ENCODE measurements around the gene PRR3. TPM values are rescaled to one million over a fixed set of nuclear protein-coding genes. Genes with fewer than 3 reads are reported as not detected.

Gene PRR3
- total and polyA plus RNA-seq, 2 of the 4 experiments (the other 2 are of a cell fraction) = 7.2 to 17.3 TPM

DNA sequence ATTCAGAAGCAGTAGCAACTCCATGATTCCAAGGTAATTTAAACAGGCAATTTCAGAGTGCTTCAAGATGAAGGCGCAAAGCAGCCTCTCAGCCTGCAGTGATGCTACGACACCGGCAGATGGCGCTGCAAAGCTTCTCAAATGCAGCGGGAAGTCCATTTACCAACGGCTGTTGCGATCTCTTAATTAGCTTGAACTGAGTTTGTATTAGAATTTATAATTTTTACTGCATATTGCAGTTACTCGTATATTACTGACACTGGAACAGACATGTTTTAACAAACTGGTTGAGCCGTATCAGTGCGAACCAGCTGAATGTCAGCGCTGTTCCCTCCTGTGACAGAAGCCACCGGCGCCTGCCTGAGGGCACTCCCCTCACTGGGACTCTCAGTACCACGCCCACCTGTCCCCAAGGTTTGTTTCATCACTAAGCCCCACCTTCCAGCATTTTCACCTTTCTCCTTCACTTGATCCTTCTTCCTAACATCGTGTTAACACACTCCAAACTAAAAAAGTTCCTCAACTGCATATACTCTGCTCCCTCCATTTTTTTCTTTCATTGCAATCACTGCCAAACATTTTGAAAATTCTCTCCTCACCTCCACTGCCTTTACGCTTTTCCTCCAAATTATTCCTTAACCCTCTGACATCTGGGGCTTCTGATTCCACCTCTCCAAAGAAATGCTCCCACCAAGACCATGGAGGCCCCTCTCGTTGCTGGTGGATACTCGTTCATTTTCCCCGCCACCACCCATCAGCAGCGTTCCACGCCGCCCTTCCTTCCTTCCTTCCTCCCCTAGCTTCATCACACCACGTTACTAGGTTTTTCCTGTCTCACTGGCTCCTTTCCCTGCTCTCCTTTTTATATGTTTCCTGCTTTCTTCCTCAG lies 15.3 kb upstream of the PRR3 start:
- POLR2A ChIA-PET (ENCODE audit: unreplicated experiment) = interaction anchor here (0.7 kb wide), 1 partner anchor 66 kb away, joined by 4 read pairs; no protein-coding TSS in a partner anchor
- peak; percentile 85 for ATAC-seq (ENCODE audit: low read depth)
- TF ChIP-seq BHLHE40 (IDR thresholded peaks at IDR 0.05; ENCODE audit: low read depth, low read length) (no peak), USF2 (IDR thresholded peaks at IDR 0.05; ENCODE audit: low read depth, low read length) (no peak), RFX5 (IDR thresholded peaks at IDR 0.05; ENCODE audit: low read depth, low read length) (no peak), MAFK (IDR thresholded peaks at IDR 0.05; ENCODE audit: low read depth, low read length) (no peak), RCOR1 (IDR thresholded peaks at IDR 0.05; ENCODE audit: insufficient replicate concordance, low read length) (no peak), CTCF (conservative IDR thresholded peaks at IDR 0.05; ENCODE audit: low read depth, low read length) (peak; percentile 91), SMC3 (IDR thresholded peaks at IDR 0.05; ENCODE audit: low read depth, low read length) (peak; percentile 71), NFE2L2 (IDR thresholded peaks at IDR 0.05; ENCODE audit: low read depth, low read length) (no peak), MXI1 (IDR thresholded peaks at IDR 0.05; ENCODE audit: borderline replicate concordance, low read depth, low read length) (no peak), POLR2A (IDR thresholded peaks at IDR 0.05; ENCODE audit: low read depth, low read length) (no peak), CEBPB (IDR thresholded peaks at IDR 0.05; ENCODE audit: low read depth, low read length) (no peak), MAZ (IDR thresholded peaks at IDR 0.05; ENCODE audit: borderline replicate concordance, low read depth, low read length) (no peak), RAD21 (IDR thresholded peaks at IDR 0.05; ENCODE audit: low read length) (peak; percentile 69)
- TF ChIP-seq, protein P1, sequence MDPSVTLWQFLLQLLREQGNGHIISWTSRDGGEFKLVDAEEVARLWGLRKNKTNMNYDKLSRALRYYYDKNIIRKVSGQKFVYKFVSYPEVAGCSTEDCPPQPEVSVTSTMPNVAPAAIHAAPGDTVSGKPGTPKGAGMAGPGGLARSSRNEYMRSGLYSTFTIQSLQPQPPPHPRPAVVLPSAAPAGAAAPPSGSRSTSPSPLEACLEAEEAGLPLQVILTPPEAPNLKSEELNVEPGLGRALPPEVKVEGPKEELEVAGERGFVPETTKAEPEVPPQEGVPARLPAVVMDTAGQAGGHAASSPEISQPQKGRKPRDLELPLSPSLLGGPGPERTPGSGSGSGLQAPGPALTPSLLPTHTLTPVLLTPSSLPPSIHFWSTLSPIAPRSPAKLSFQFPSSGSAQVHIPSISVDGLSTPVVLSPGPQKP (IDR thresholded peaks at IDR 0.05; ENCODE audit: borderline replicate concordance, low read depth, low read length) = no peak

More for the DNA sequence above, 15.3 kb upstream of the PRR3 start:
- no peaks in the 10 kb centered on the region for H3K9me1 ChIP-seq (ENCODE audit: insufficient read depth, low read length)
- CTCF ChIA-PET = interaction anchor here (0.5 to 1.8 kb wide), 24 partner anchors 8 to 546 kb away, joined by 3 to 33 read pairs (median 4); partner anchors contain the start of genes ABCF1 and PRR3
- no peak overlapping the region for H3K56ac ChIP-seq (ENCODE audit: extremely low read depth, insufficient read depth, low read length)
- peaks cover 12% of the 10 kb centered on the region for H3K36me3 ChIP-seq (ENCODE audit: control insufficient read depth, insufficient read depth, low read length)
- BruUV-seq (replicated peaks) = no TSS peak
- no peak overlapping the region for H3K4ac ChIP-seq (ENCODE audit: low read depth, low read length)
- H4K20me1 ChIP-seq (ENCODE audit: insufficient read depth, low read length) = no peaks in the 10 kb centered on the region
- H2AK9ac ChIP-seq (replicated peaks; ENCODE audit: low read depth, low read length, poor library complexity) = peak overlapping the region; percentile 30
- no peak overlapping the region for H3K14ac ChIP-seq (replicated peaks; ENCODE audit: low read depth, low read length)
- H3K9me3 ChIP-seq (ENCODE audit: control insufficient read depth, insufficient read depth, low read length) = no peaks in the 10 kb centered on the region
- dilution Hi-C loops (cut with HindIII; ENCODE audit: low sequenced_read_pairs, unreplicated experiment) = no loop called here
- H2AFZ ChIP-seq (replicated peaks; ENCODE audit: low read length, poor library complexity) = peak overlapping the region; percentile 74
- no peaks in the 10 kb centered on the region for H3K27me3 ChIP-seq (ENCODE audit: control insufficient read depth, insufficient read depth, low read length)
- no peak overlapping the region for H2BK120ac ChIP-seq (ENCODE audit: low read depth, low read length)
- H2BK5ac ChIP-seq (ENCODE audit: low read depth, low read length, poor library complexity, severe bottlenecking) = no peak overlapping the region
- no peak overlapping the region for H2BK20ac ChIP-seq (ENCODE audit: low read depth, low read length)
- WGBS, 2 experiments (ENCODE audit: extremely low coverage in 2 of 2, insufficient read length in 1 of 2) = 33% methylated on average over 15 of the region's 23 CpGs; no CpG with 5 or more reads in 1 of the 2 experiments
- intact Hi-C loops (cut with micrococcal nuclease) = loop anchor here (5.0 kb wide), 1 partner anchor 546 kb away; no protein-coding TSS in a partner anchor
- in situ Hi-C loops (cut with MboI; ENCODE audit: low sequenced_read_pairs) = no loop called here
- no peak overlapping the region; the same call in 1 of the 2 replicates for H3K4me3 ChIP-seq (ENCODE audit: insufficient read depth, low read depth, low read length)
- H4K8ac ChIP-seq (ENCODE audit: low read depth in 2 of 2, low read length in 2 of 2) = no peak overlapping the region
- H3K27ac ChIP-seq (ENCODE audit: insufficient read depth, low read length) = no peak overlapping the region
- no peaks in the 10 kb centered on the region for H3K4me1 ChIP-seq (ENCODE audit: control insufficient read depth, insufficient read depth, low read length)
- H2BK15ac ChIP-seq (ENCODE audit: low read depth, low read length) = no peak overlapping the region
- H3K79me1 ChIP-seq (ENCODE audit: low read depth in 1 of 2, low read length in 2 of 2) = no peaks in the 10 kb centered on the region
- no peak overlapping the region for H4K5ac ChIP-seq (ENCODE audit: low read depth, low read length)
- no peak overlapping the region; the same call in 1 of the 2 replicates for H2AK5ac ChIP-seq (ENCODE audit: low read depth, low read length)
- H3K18ac ChIP-seq (ENCODE audit: low read depth, low read length) = no peak overlapping the region
- H4K91ac ChIP-seq (ENCODE audit: insufficient read depth, low read depth, low read length) = no peak overlapping the region
- peak overlapping the region; percentile 78 for H3K4me2 ChIP-seq (ENCODE audit: low read depth, low read length)
- peak; percentile 87 for DNase-seq
- H3K23ac ChIP-seq (ENCODE audit: low read depth, low read length) = no peak overlapping the region
- H3K9ac ChIP-seq (ENCODE audit: low read depth, low read length) = no peak overlapping the region
